ENCODE results near the gene CARM1. TPM values are rescaled to one million over a fixed set of nuclear protein-coding genes. Genes with fewer than 3 reads are reported as not detected.

CARM1 gene
- total RNA-seq, 1 donor from 2014 or later, result 66.7 TPM

GRCh38 chr19:10829967-10830366 lies 41.4 kb upstream of the CARM1 start:
- no peak for TF ChIP-seq CTCF (IDR thresholded peaks at IDR 0.05)
- H3K9me3 Mint-ChIP-seq (ENCODE audit: unreplicated experiment), result no peaks in the 10 kb centered on the region
- H3K36me3 Mint-ChIP-seq (ENCODE audit: unreplicated experiment), result peaks cover 9% of the 10 kb centered on the region
- H3K4me1 Mint-ChIP-seq (ENCODE audit: unreplicated experiment), result no peaks in the 10 kb centered on the region
- H3K27me3 Mint-ChIP-seq (ENCODE audit: unreplicated experiment), result no peaks in the 10 kb centered on the region
- peak overlapping the region; percentile 70 for H3K27ac Mint-ChIP-seq (ENCODE audit: unreplicated experiment)
- DNase-seq (ENCODE audit: extremely low spot score, unreplicated experiment), result no peak
- no peak overlapping the region for H3K4me3 Mint-ChIP-seq (ENCODE audit: unreplicated experiment)

- Mint-ChIP-seq H3K27ac (ENCODE audit: unreplicated experiment) (peak overlapping the region; percentile 70), H3K9me3 (ENCODE audit: unreplicated experiment) (no peaks in the 10 kb centered on the region), H3K4me3 (ENCODE audit: unreplicated experiment) (no peak overlapping the region), H3K27me3 (ENCODE audit: unreplicated experiment) (no peaks in the 10 kb centered on the region), H3K4me1 (ENCODE audit: unreplicated experiment) (peaks cover under 1% of the 10 kb centered on the region), H3K36me3 (ENCODE audit: unreplicated experiment) (peaks cover 9% of the 10 kb centered on the region)
- TF ChIP-seq CTCF (IDR thresholded peaks at IDR 0.05), result no peak
- DNase-seq (ENCODE audit: extremely low spot score, unreplicated experiment), result no peak
Measured at GRCh38 chr19:10830370-10830769, 41.0 kb upstream of the CARM1 start.

GRCh38 chr19:10830931-10831779 lies 40.2 kb upstream of the CARM1 start:
- TF ChIP-seq CTCF (IDR thresholded peaks at IDR 0.05), result no peak
- peaks cover 11% of the 10 kb centered on the region for H3K36me3 Mint-ChIP-seq (ENCODE audit: unreplicated experiment)
- peaks cover 4% of the 10 kb centered on the region for H3K4me1 Mint-ChIP-seq (ENCODE audit: unreplicated experiment)
- H3K27me3 Mint-ChIP-seq (ENCODE audit: unreplicated experiment), result no peaks in the 10 kb centered on the region
- no peak overlapping the region for H3K27ac Mint-ChIP-seq (ENCODE audit: unreplicated experiment)
- no peak for DNase-seq (ENCODE audit: extremely low spot score, unreplicated experiment)
- H3K9me3 Mint-ChIP-seq (ENCODE audit: unreplicated experiment), result no peaks in the 10 kb centered on the region
- H3K4me3 Mint-ChIP-seq (ENCODE audit: unreplicated experiment), result no peak overlapping the region

GRCh38 chr19:10831987-10832938 lies 39.1 kb upstream of the CARM1 start:
- no peak for DNase-seq (ENCODE audit: extremely low spot score, unreplicated experiment)
- Mint-ChIP-seq H3K4me1 (ENCODE audit: unreplicated experiment) (peaks cover 15% of the 10 kb centered on the region), H3K4me3 (ENCODE audit: unreplicated experiment) (no peak overlapping the region), H3K27ac (ENCODE audit: unreplicated experiment) (no peak overlapping the region), H3K27me3 (ENCODE audit: unreplicated experiment) (no peaks in the 10 kb centered on the region), H3K9me3 (ENCODE audit: unreplicated experiment) (no peaks in the 10 kb centered on the region), H3K36me3 (ENCODE audit: unreplicated experiment) (peaks cover 8% of the 10 kb centered on the region)
- TF ChIP-seq CTCF (IDR thresholded peaks at IDR 0.05), result no peak

- no peak for TF ChIP-seq CTCF (IDR thresholded peaks at IDR 0.05)
- Mint-ChIP-seq H3K4me1 (ENCODE audit: unreplicated experiment) (peaks cover 15% of the 10 kb centered on the region), H3K36me3 (ENCODE audit: unreplicated experiment) (peaks cover 8% of the 10 kb centered on the region), H3K27me3 (ENCODE audit: unreplicated experiment) (no peaks in the 10 kb centered on the region), H3K27ac (ENCODE audit: unreplicated experiment) (no peak overlapping the region), H3K4me3 (ENCODE audit: unreplicated experiment) (no peak overlapping the region), H3K9me3 (ENCODE audit: unreplicated experiment) (no peaks in the 10 kb centered on the region)
- no peak for DNase-seq (ENCODE audit: extremely low spot score, unreplicated experiment)
Measured at GRCh38 chr19:10832939-10833296, 38.4 kb upstream of the CARM1 start.

Measured in osteocyte (in vitro differentiated cells).